T-helper 22 cell (primary cell): Measurements from ENCODE around the gene CSMD2.

Experiments used
- DNase-seq: peaks from one replicate; pipeline ENCODE4 v3.0.0-alpha.2; 2020; ENCODE audit warnings: low read depth

CSMD2 gene

DNA sequence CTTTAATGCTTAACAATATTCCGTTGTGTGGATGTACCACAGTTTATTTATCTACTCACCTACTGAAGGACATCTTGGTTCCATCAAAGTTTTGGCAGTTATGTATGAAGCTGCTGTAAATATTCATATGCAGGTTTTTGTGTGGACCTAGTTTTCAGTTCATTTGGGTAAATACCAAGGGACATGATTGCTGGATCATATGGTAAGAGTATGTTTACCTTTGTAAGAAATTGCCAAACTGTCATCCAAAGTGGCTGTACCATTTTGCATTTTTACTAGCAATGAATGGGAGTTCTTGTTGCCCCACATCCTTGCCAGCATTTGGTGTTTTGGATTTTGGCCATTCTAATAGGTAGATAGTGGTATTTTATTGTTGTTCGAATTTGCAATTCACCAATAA lies 682.6 kb downstream of the CSMD2 start:
- DNase-seq, result no peak

DNA sequence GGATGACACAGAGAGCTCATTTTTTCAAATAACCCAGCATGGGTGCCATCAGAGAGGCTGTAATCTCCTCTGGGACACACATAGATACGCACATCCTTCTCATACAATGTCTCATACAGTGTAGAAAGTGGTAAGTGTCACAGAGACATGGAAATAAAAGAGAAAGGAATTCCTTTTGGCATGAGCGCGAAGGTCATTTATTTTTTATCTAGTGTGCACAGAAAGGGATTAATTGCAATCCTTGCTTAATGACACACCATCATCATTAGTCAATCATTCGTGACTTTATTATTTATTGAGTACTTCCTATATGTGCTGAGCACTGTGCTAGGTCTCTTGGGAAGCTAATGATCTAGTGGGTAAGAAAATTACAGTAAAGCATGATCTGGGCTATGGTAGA lies 687.6 kb downstream of the CSMD2 start:
- DNase-seq, result no peak

DNA sequence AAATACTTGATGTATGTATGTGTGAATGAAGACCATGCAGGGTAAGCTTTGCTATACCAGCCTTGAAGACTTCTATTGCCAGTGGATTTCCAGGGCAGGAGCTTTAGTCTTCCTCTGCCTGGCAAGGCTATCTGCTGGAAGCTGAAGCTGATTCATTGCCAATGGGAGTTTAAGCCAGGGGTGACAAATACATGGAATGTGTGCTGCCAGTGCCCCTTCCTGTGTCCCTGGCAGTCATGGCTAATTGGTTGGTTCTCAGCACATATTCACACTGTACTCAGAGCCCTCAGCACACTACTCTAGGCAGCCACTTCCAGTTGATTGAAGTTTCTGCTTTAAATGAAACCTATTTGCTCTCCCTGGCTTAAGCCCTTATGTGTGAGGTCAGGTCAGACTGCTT lies 691.1 kb downstream of the CSMD2 start:
- no peak for DNase-seq

DNA sequence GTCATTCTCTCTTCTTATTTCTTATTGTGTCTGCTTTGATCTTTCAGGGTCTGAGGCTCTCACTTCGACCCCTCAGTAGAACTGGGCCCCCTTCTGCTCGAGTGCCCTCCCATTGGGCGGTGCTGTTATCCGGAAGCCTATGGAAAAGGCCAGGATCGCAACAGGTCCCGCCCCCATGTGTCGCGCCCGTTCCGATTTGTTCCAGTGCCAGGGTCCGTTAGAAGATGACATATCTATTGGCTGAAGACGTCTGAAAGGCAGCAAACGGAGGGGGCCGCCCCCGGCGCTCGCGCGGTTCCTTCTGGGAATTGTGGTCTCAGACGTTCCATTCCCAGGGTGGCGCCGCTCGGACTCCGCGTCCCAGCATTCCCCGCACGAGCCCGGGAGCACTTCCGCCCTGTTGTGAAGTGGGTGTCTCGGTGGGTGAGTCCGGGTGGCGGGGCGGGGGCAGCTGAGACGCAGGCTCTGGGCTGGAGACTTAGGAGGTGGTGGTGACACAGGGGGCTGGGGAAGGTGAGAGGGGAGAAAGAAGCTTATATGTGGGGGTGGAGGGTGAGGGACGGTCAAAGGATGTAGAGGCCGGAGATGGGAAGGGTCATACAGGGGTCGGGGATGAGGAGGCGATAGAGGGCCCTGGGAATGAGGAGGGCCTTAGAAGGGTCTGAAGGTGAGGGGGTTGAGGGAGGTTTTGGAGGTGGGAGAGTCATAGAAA lies 692.6 kb downstream of the CSMD2 start, which contains the start of gene ZSCAN20:
ZSCAN20 (plus strand) TSS at position 377 of the 712 bp plus-strand sequence. CDS start 6,644 bp downstream, outside the sequence.
- peak; percentile 67 for DNase-seq

DNA sequence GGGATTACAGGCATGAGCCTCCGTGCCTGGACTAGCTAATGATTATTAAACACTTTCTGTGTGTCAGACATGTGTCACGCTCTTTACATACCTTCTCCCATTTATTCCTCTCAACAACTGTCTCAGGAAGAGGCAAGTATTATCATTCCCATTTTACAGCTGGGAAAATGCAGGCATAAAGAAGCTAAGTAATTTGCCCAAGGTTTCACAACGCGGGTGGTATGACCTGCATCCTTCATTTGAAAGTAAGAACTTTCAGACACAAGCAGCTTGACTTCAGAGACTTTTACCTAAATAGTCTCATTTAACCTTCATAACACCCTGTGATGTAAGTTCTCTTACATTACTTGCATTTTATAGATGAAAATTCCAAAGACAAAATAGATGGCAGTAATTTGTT lies 693.6 kb downstream of the CSMD2 start:
- DNase-seq, result no peak

DNA sequence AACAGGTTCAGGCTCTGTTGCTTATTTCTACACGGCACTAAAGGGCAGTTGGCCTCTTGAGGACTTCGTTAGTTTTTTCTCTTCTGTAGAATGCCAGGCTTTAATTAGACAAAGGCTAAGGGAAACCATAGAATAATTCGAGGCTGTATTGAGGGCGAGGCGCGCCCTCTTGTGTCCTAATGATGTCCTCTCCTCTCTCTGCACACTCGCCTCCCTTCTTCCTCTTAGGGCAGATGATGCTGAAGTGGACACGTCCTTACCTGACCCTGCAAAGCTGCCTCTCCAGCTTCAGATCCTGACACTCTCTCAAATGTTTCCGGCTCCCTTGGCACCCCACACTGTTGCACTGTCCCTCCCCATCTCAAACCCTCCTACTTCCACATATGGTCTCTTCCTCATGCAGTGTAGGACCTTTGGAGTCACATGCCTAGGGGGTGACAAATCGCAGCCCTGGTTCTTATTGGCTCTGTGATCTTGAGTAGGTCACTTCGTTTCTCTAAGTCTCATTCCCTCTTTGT lies 694.5 kb downstream of the CSMD2 start:
- DNase-seq, result no peak

DNA sequence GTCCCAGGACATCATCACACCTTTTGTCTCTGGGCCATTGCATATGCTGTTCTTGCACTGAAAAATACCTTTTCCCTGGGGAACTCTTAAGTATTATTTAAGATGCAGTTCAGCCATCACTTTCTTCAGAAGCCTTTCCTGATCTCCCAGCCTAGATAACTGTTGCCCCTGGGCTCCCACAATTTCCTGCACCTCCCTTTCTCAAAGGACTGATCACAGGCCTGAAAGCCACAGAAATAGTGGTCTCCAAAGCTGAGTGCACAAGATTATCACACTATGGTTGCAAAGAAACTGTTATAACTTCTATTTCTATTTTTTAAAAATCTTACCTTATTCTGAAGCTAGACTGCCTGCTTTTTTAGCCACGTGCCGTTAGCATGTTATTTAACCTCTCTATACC lies 695.3 kb downstream of the CSMD2 start:
- no peak for DNase-seq

DNA sequence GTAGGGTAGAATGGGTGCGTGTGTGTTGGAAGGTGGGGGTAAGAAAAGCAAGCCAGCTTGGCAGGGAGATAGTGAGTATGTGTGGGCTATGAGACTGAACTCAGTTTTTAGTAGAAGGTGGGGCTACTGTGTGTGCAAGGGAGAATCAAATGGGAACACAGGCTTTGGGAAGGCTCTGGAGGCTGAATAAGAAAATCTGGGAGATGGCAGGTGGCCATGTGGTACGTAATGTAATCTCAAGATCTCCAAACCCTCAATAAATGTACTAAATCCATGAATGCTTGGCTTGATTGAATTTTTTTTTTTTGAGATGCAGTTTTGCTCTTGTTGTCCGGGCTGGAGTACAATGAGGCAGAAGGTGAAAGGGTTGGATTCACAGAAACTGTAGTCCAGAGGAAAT lies 696.1 kb downstream of the CSMD2 start:
- no peak for DNase-seq

DNA sequence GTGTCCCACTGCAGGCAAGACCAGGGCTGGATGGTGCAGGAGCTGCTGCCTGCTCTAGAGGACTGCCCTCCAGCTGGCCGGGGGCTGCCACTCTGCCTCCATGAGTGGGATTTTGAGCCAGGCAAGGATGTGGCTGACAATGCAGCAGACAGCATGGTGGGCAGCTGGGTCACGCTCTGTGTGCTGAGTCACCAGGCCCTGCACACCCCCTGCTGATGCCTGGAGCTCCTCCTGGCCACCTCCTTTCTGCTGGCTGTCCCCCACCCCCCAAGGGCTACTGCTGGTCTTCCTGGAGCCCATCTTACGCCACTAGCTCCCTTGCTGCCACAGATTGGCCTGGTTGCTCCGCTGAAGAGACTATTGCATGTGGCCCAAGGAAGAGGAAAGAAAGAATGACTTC lies 696.5 kb downstream of the CSMD2 start:
- DNase-seq, result no peak

DNA sequence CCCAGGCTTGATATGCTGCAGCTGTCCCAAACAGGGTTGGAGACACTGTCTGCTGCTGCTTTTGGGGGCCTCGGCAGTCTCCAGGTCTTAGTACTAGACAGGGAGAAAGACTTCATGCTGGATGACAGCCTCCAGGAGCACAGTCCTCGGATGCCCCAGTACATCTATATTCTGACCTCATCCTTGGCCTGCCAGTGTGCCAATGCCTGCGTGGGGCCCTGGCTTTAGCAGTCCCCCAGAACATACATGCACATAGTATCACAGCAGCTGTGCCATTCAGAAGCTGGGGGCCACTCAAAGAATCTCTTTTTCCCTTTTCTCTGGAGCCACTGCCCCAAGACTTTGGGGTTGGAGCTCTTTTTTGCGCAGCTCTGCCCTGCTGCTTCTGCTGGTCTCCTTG lies 697.0 kb downstream of the CSMD2 start:
- no peak for DNase-seq

DNA sequence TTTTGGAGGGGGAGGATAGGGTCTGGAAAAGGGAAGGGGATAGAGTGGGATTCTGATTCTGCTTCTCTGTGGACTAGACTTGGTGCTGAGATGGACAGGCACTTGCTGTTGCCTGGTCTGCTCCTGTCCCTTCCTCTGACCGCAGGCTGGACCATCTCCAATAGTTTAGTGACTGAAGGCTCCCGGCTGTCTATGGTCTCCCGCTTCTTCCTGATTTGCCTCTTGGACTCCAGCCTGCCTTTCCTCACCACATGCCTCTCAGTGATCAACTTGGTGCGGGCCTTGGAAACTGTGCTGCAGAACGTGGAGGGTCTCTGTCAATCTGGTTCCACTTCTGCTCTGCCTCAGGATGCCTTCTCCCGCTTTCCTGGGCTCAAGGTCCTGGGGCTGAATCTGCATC lies 698.9 kb downstream of the CSMD2 start:
- no peak for DNase-seq

DNA sequence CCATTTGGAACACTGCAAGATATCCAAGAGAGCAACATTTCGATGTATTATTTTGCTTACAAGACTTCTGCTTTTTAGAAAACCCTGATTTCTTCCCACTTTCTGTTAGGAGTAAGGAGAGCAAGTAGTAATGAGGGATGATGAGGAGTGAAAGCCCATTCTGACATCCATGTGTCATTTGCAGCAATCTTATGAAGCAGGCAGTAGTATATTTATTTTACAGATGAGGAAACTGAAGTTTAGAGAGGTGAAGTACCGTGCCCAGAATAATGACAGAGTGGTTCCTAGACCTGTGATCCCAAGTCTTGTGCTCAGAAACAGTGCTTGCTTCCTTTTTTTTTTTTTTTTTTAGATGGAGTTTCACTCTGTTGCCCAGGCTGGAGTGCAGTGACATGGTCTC lies 699.7 kb downstream of the CSMD2 start:
- no peak for DNase-seq

DNA sequence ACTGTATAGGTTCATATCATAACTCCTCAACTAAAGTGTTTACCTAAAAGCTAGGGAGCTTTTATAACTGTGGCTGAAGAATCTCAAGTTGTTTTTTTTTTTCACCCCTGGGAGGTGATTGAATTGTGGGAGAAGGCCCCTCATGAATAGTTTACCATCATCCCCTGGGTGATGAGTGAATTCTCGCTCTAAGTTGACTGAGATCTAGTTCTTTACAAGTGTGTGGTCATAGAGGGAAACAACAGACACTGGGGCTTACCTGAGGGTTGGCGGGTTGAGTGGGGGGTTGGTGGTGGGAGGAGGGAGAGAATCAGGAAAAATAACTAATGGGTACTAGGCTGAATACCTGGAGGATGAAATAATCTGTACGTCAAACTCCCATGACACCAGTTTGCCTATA lies 700.5 kb downstream of the CSMD2 start:
- no peak for DNase-seq
